Spleen (tissue), 11 donors: ENCODE measurements around the gene VPS9D1. TPM values are rescaled to one million over a fixed set of nuclear protein-coding genes. Genes with fewer than 3 reads are reported as not detected.

Source experiments
- DNase-seq: peaks from one replicate; pipeline ENCODE4 v3.0.0-alpha.2; 2020
- H3K27ac ChIP-seq, 8 donors: fragments of 200-600 bp; sonication (generic) in 7 of 8; 1 replicate in 4 of 8; 2 replicates in 4 of 8; pipeline versions ENCODE4 v1.5.0 to v1.8.0; 2016 to 2021; ENCODE audit warnings: inconsistent platforms in 4 of 8, mild to moderate bottlenecking in 4 of 8, moderate library complexity in 1 of 8
- H3K27me3 ChIP-seq, 7 donors: fragments of 200-600 bp; sonication (generic) in 6 of 7; replicated peaks in 1 of 7; 1 replicate in 4 of 7; 2 replicates in 3 of 7; pipeline versions ENCODE4 v1.5.0 to v1.8.0; 2016 to 2021; ENCODE audit warnings: inconsistent platforms in 3 of 7, mild to moderate bottlenecking in 1 of 7
- H3K36me3 ChIP-seq, 6 donors: fragments of 200-600 bp; sonication (generic) in 5 of 6; 1 replicate in 4 of 6; 2 replicates in 2 of 6; pipeline versions ENCODE4 v1.5.0 to v1.8.0; 2016 to 2021; ENCODE audit warnings: inconsistent platforms in 2 of 6
- H3K4me1 ChIP-seq, 6 donors: fragments of 200-600 bp; sonication (generic) in 5 of 6; 1 replicate in 3 of 6; 2 replicates in 3 of 6; pipeline versions ENCODE4 v1.5.0 to v1.8.0; 2016 to 2021; ENCODE audit warnings: inconsistent platforms in 3 of 6
- H3K4me3 ChIP-seq, 8 donors: fragments of 200-600 bp; sonication (generic) in 7 of 8; 1 replicate in 4 of 8; 2 replicates in 4 of 8; pipeline versions ENCODE4 v1.5.0 to v1.8.0; 2016 to 2021; ENCODE audit warnings: inconsistent platforms in 4 of 8, mild to moderate bottlenecking in 4 of 8, moderate library complexity in 2 of 8
- H3K9me3 ChIP-seq, 8 donors: fragments of 200-600 bp; sonication (generic) in 7 of 8; 1 replicate in 4 of 8; 2 replicates in 4 of 8; pipeline versions ENCODE4 v1.5.0 to v1.8.0; 2016 to 2021; ENCODE audit warnings: inconsistent platforms in 4 of 8
- CTCF ChIP-seq, 11 experiments: fragments of 200-600 bp in 7 of 11; fragments of 450-650 bp in 4 of 11; sonication (generic) in 4 of 11; IDR thresholded peaks in 8 of 11; conservative IDR thresholded peaks in 3 of 11; 1 replicate in 7 of 11; 2 replicates in 4 of 11; pipeline versions ENCODE4 v1.4.0 to v1.8.0; 2016 to 2021; ENCODE audit warnings: antibody characterized with exemption in 11 of 11, inconsistent platforms in 4 of 11, mild to moderate bottlenecking in 1 of 11
- POLR2A ChIP-seq, 3 donors: fragments of 450-650 bp; IDR thresholded peaks; one replicate each; pipeline ENCODE4 v1.5.1; 2017; ENCODE audit warnings: antibody characterized with exemption in 3 of 3, mild to moderate bottlenecking in 1 of 3
- POLR2AphosphoS5 ChIP-seq, 3 donors: sonication (generic); formaldehyde crosslinking; IDR thresholded peaks; one replicate each; pipeline ENCODE4 v1.5.1; 2017; ENCODE audit warnings: antibody characterized with exemption in 3 of 3
- WGBS, 5 donors: extraction: QIAGEN DNeasy Blood & Tissue Kit in 3 of 5; methylation state at CpG; one replicate each; pipeline versions ENCODE4 v1.1.5 to v1.1.7; 2013 to 2018; 5-methylcytosine and 5-hydroxymethylcytosine counted together
- intact Hi-C: fragments of 100-400 bp; cut with DNase I; formaldehyde crosslinking; loops from one replicate; pipeline ENCODE4 v1.15.0; 2023; ENCODE audit warnings: low total_unique reads
- polyA plus RNA-seq, 3 donors: library from polyadenylated mRNA; stranded (reverse); fragments of 200-250 nt; gene quantifications; one replicate each; pipeline ENCODE4 v1.2.1, GENCODE V29; 2013
- total RNA-seq, 7 donors: library from RNA; depleted of rRNA in 3 of 7; stranded (reverse); fragments of >200 nt in 3 of 7; fragmentation: NEBNext Ultra II Directional in 4 of 7; extraction: Animal tissue kit (Norgen Biotek cat#: 25700) in 4 of 7; gene quantifications; one replicate each; pipeline versions ENCODE4 v1.1.0 to v1.2.1, GENCODE V29; 2016 to 2021
- donor health status: healthy with polysubstance abuse.
- donor health status: DM: no; HTN: no; CAD: no; lungs with moderate emphysema.
- donor health status: DM: no; HTN: no; CAD: no.
- donor health status: Bipolar disorder and iron deficiency.
- donor health status: healthy.
- donor health status: DM: no; HTN: no; CAD: no.
- donor health status: DM: yes; HTN: yes; CAD: no.

VPS9D1 gene
- total and polyA plus RNA-seq, 10 donors, result 6.0 to 37.2 (median 19.3) TPM

- no peaks in the 10 kb centered on the region for H3K9me3 ChIP-seq
- H3K27me3 ChIP-seq, result peaks cover 0 to 15% (median 0%) of the 10 kb centered on the region in 7 donors
- H3K36me3 ChIP-seq, result peaks cover 0 to 45% (median 0%) of the 10 kb centered on the region in 6 donors
- whole genome bisulfite sequencing, 5 donors, result 9 to 27% (median 13%) methylated on average over 14 to 22 of the region's 22 CpGs
- intact Hi-C loops, result no loop called here
- peaks cover 6 to 43% (median 19%) of the 10 kb centered on the region in 6 donors for H3K4me1 ChIP-seq
- no peak for DNase-seq
- H3K27ac ChIP-seq, result peak overlapping the region in 3 of 8 donors; percentile 12 to 50 (median 16)
- TF ChIP-seq CTCF (IDR thresholded peaks at IDR 0.05 in 8 of 11, conservative IDR thresholded peaks at IDR 0.05 in 3 of 11) (no peak), POLR2AphosphoS5 (IDR thresholded peaks at IDR 0.05) (no peak), POLR2A (IDR thresholded peaks at IDR 0.05) (no peak)
- H3K4me3 ChIP-seq, result peak overlapping the region in 7 of 8 donors; percentile 33 to 71 (median 49)
These were observed 8.4 kb downstream of the VPS9D1 start for GRCh38 chr16:89712274-89712781.

GRCh38 chr16:89711601-89712273, 9.0 kb downstream of the VPS9D1 start:
- H3K36me3 ChIP-seq, result peaks cover 0 to 48% (median 0%) of the 10 kb centered on the region in 6 donors
- intact Hi-C loops, result no loop called here
- TF ChIP-seq POLR2AphosphoS5 (IDR thresholded peaks at IDR 0.05) (peak; percentile 23 to 72 (median 61)), CTCF (IDR thresholded peaks at IDR 0.05 in 8 of 11, conservative IDR thresholded peaks at IDR 0.05 in 3 of 11) (no peak)
- peaks cover 6 to 43% (median 19%) of the 10 kb centered on the region in 6 donors for H3K4me1 ChIP-seq
- peak overlapping the region in 7 of 8 donors; percentile 33 to 71 (median 49) for H3K4me3 ChIP-seq
- WGBS, 5 donors, result 3 to 16% (median 5%) methylated on average over 6 to 48 of the region's 48 CpGs
- H3K27ac ChIP-seq, result peak overlapping the region in 3 of 8 donors; percentile 12 to 50 (median 16)
- peaks cover 0 to 15% (median 0%) of the 10 kb centered on the region in 7 donors for H3K27me3 ChIP-seq
- peak; percentile 90 for DNase-seq
- H3K9me3 ChIP-seq, result no peaks in the 10 kb centered on the region

GRCh38 chr16:89710709-89711564, 9.8 kb downstream of the VPS9D1 start:
- Histone ChIP-seq H3K4me3 (peak overlapping the region in 2 of 8 donors; percentile 49 to 71), H3K27me3 (peaks cover 0 to 15% (median 0%) of the 10 kb centered on the region in 7 donors), H3K4me1 (peaks cover 11 to 50% (median 24%) of the 10 kb centered on the region in 6 donors), H3K9me3 (no peaks in the 10 kb centered on the region), H3K36me3 (peaks cover 0 to 42% (median 0%) of the 10 kb centered on the region in 6 donors), H3K27ac (peak overlapping the region in 4 of 8 donors; percentile 51 to 64 (median 54))
- intact Hi-C loops, result no loop called here
- 73 to 86% (median 84%) methylated on average over 44 to 63 of the region's 63 CpGs for WGBS, 5 donors
- peak; percentile 78 for DNase-seq
- TF ChIP-seq CTCF (IDR thresholded peaks at IDR 0.05 in 8 of 11, conservative IDR thresholded peaks at IDR 0.05 in 3 of 11) (no peak), POLR2AphosphoS5 (IDR thresholded peaks at IDR 0.05) (peak in 1 of 3 donors; percentile 41)
